H9 (cell line): ENCODE measurements around the gene CLIP1. TPM values are rescaled to one million over a fixed set of nuclear protein-coding genes. Genes with fewer than 3 reads are reported as not detected.

Experiments
- DNase-seq: peaks from one replicate; pipeline ENCODE4 v3.0.0-alpha.2; 2017
- H2AFZ ChIP-seq: one replicate; pipeline ENCODE4 v1.6.1; 2013; ENCODE audit warnings: mild to moderate bottlenecking, low read length, control low read depth, moderate library complexity
- H2AK5ac ChIP-seq: 2 replicates; pipeline ENCODE4 v1.6.1; 2013; ENCODE audit warnings: low read length, control low read depth, mixed read lengths; ENCODE audit not compliant: insufficient read length
- H2BK120ac ChIP-seq: one replicate; pipeline ENCODE4 v1.6.1; 2013; ENCODE audit warnings: low read depth, mild to moderate bottlenecking, low read length, control low read depth, inconsistent platforms; ENCODE audit not compliant: poor library complexity, severe bottlenecking
- H2BK12ac ChIP-seq: 2 replicates; pipeline ENCODE4 v1.6.1; 2013; ENCODE audit warnings: low read length, control low read depth, mixed read lengths, low read depth; ENCODE audit not compliant: insufficient read length
- H2BK15ac ChIP-seq: 2 replicates; pipeline ENCODE4 v1.6.1; 2013; ENCODE audit warnings: low read depth, low read length, control low read depth
- H2BK20ac ChIP-seq: one replicate; pipeline ENCODE4 v1.6.1; 2013; ENCODE audit warnings: low read depth, mild to moderate bottlenecking, low read length, control low read depth, inconsistent platforms; ENCODE audit not compliant: poor library complexity, severe bottlenecking
- H2BK5ac ChIP-seq: 2 replicates; pipeline ENCODE4 v1.6.1; 2013; ENCODE audit warnings: low read length, control low read depth, mixed read lengths; ENCODE audit not compliant: insufficient read length
- H3K14ac ChIP-seq: 2 replicates; pipeline ENCODE4 v1.6.1; 2013; ENCODE audit warnings: low read length, control low read depth; ENCODE audit not compliant: insufficient read depth
- H3K18ac ChIP-seq: 2 replicates; pipeline ENCODE4 v1.6.1; 2013; ENCODE audit warnings: low read depth, mild to moderate bottlenecking, mixed read lengths, low read length, control low read depth; ENCODE audit not compliant: insufficient read length
- H3K23ac ChIP-seq: 2 replicates; pipeline ENCODE4 v1.6.1; 2013; ENCODE audit warnings: low read length, control low read depth, mixed read lengths, low read depth; ENCODE audit not compliant: insufficient read length
- H3K23me2 ChIP-seq: 2 replicates; pipeline ENCODE4 v1.6.1; 2013; ENCODE audit warnings: low read depth, mild to moderate bottlenecking, mixed read lengths, low read length, control low read depth; ENCODE audit not compliant: insufficient read length, poor library complexity, severe bottlenecking
- H3K27ac ChIP-seq: 2 replicates; pipeline ENCODE4 v1.5.1; 2013; ENCODE audit warnings: low read length, control low read depth, mixed read lengths, low read depth; ENCODE audit not compliant: insufficient read length
- H3K27me3 ChIP-seq: 2 replicates; pipeline ENCODE4 v1.6.1; 2013; ENCODE audit warnings: low read length, control low read depth, inconsistent platforms; ENCODE audit not compliant: insufficient read depth
- H3K4ac ChIP-seq: 2 replicates; pipeline ENCODE4 v1.6.1; 2013; ENCODE audit warnings: low read depth, mild to moderate bottlenecking, control low read depth, inconsistent platforms, low read length, moderate library complexity
- H3K4me1 ChIP-seq: 2 replicates; pipeline ENCODE4 v1.6.1; 2013; ENCODE audit warnings: low read length, control low read depth, inconsistent platforms; ENCODE audit not compliant: insufficient read depth
- H3K4me2 ChIP-seq: 2 replicates; pipeline ENCODE4 v1.6.1; 2013; ENCODE audit warnings: low read length, control low read depth, mixed read lengths; ENCODE audit not compliant: insufficient read length, insufficient read depth
- H3K56ac ChIP-seq: 2 replicates; pipeline ENCODE4 v1.6.1; 2013; ENCODE audit warnings: low read depth, mild to moderate bottlenecking, mixed read lengths, low read length, control low read depth; ENCODE audit not compliant: insufficient read length
- H3K79me1 ChIP-seq: 2 replicates; pipeline ENCODE4 v1.6.1; 2013; ENCODE audit warnings: low read depth, mild to moderate bottlenecking, moderate library complexity, low read length, control low read depth, inconsistent platforms; ENCODE audit not compliant: insufficient read depth, poor library complexity, severe bottlenecking
- H3K79me2 ChIP-seq: 2 replicates; pipeline ENCODE4 v1.6.1; 2013; ENCODE audit warnings: low read length, control low read depth, inconsistent platforms; ENCODE audit not compliant: insufficient read depth
- H3K9ac ChIP-seq: 2 replicates; pipeline ENCODE4 v1.6.1; 2013; ENCODE audit warnings: low read length, control low read depth, mixed read lengths; ENCODE audit not compliant: insufficient read length; ENCODE audit errors: extremely low read depth
- H3K9me3 ChIP-seq: one replicate; pipeline ENCODE4 v1.6.1; 2013; ENCODE audit warnings: low read depth, low read length, inconsistent platforms; ENCODE audit not compliant: control insufficient read depth
- H3T11ph ChIP-seq: one replicate; pipeline ENCODE4 v1.6.1; 2013; ENCODE audit warnings: mild to moderate bottlenecking, low read length, control low read depth, inconsistent platforms
- H4K20me1 ChIP-seq: one replicate; pipeline ENCODE4 v1.6.1; 2013; ENCODE audit not compliant: control insufficient read depth, insufficient read length, insufficient read depth
- H4K5ac ChIP-seq: 2 replicates; pipeline ENCODE4 v1.6.1; 2013; ENCODE audit warnings: low read depth, mild to moderate bottlenecking, mixed read lengths, low read length, control low read depth; ENCODE audit not compliant: insufficient read length
- H4K8ac ChIP-seq: replicated peaks from 2 replicates; pipeline ENCODE4 v1.6.1; 2013; ENCODE audit warnings: low read length, control low read depth, mixed read lengths, low read depth; ENCODE audit not compliant: insufficient read length
- H4K91ac ChIP-seq: 2 replicates; pipeline ENCODE4 v1.6.1; 2013; ENCODE audit warnings: low read depth, mild to moderate bottlenecking, moderate library complexity, mixed read lengths, low read length, control low read depth; ENCODE audit not compliant: insufficient read length
- H3K27ac Mint-ChIP-seq, 3 experiments: 2 replicates in 2 of 3; 3 replicates in 1 of 3; pipeline ENCODE4 v1.8.0; 2020 to 2021; ENCODE audit warnings: mixed read lengths in 3 of 3, mild to moderate bottlenecking in 1 of 3, moderate library complexity in 1 of 3
- H3K27me3 Mint-ChIP-seq: 2 replicates; pipeline ENCODE4 v1.8.0; 2021; ENCODE audit warnings: low read depth, mild to moderate bottlenecking, moderate library complexity, mixed read lengths
- H3K36me3 Mint-ChIP-seq, 3 experiments: 2 replicates in 2 of 3; 3 replicates in 1 of 3; pipeline ENCODE4 v1.8.0; 2020 to 2021; ENCODE audit warnings: low read depth in 3 of 3, mixed read lengths in 3 of 3; ENCODE audit not compliant: insufficient read depth in 1 of 3
- H3K4me1 Mint-ChIP-seq, 2 experiments: 2 replicates each; pipeline ENCODE4 v1.8.0; 2020; ENCODE audit warnings: mixed read lengths in 2 of 2
- H3K4me3 Mint-ChIP-seq, 2 experiments: 2 replicates in 1 of 2; 3 replicates in 1 of 2; pipeline ENCODE4 v1.8.0; 2020 to 2021; ENCODE audit warnings: mild to moderate bottlenecking in 2 of 2, mixed read lengths in 2 of 2, moderate library complexity in 1 of 2
- H3K9me3 Mint-ChIP-seq, 2 experiments: 2 replicates in 1 of 2; 3 replicates in 1 of 2; pipeline ENCODE4 v1.8.0; 2020; ENCODE audit warnings: mild to moderate bottlenecking in 2 of 2, mixed read lengths in 2 of 2, moderate library complexity in 1 of 2
- CTCF ChIP-seq: fragments of 200-600 bp; sonication (generic); conservative IDR thresholded peaks from 3 replicates; pipeline ENCODE4 v1.8.0; 2021; ENCODE audit warnings: antibody characterized with exemption, mild to moderate bottlenecking
- WGBS: extraction: QIAGEN DNeasy Blood & Tissue Kit; methylation state at CpG from one replicate; pipeline ENCODE4 v1.1.7; 2013; ENCODE audit warnings: missing lambda C conversion rate, low lambda C conversion rate, mixed read lengths; ENCODE audit not compliant: insufficient read length; ENCODE audit errors: extremely low coverage; 5-methylcytosine and 5-hydroxymethylcytosine counted together
- total RNA-seq: library from RNA; stranded (reverse); gene quantifications from 2 replicates; pipeline ENCODE4 v1.2.1, GENCODE V29; 2021

CLIP1 gene
- total RNA-seq, 1 experiment from 2014 or later = 23.6 TPM

GRCh38 chr12:122422730-122423257, 325 bp upstream of the CLIP1 start:
- no peak overlapping the region for H3K56ac ChIP-seq
- no CpG with 5 or more reads among the region's 39 CpGs for WGBS

More at GRCh38 chr12:122422730-122423257, 325 bp upstream of the CLIP1 start:
- Histone ChIP-seq H4K5ac (no peak overlapping the region), H3K14ac (peak overlapping the region; percentile 85), H3K9ac (peak overlapping the region; percentile 55), H3T11ph (no peak overlapping the region), H3K9me3 (no peaks in the 10 kb centered on the region), H2BK5ac (no peak overlapping the region), H4K8ac (no peak overlapping the region), H3K4me2 (peak overlapping the region; percentile 88), H2BK120ac (no peak overlapping the region), H2BK15ac (no peak overlapping the region), H3K23ac (no peak overlapping the region), H2BK20ac (no peak overlapping the region), H3K4me1 (no peaks in the 10 kb centered on the region), H4K91ac (no peak overlapping the region), H3K27me3 (no peaks in the 10 kb centered on the region), H3K79me1 (peaks cover 3% of the 10 kb centered on the region), H2AFZ (no peak overlapping the region), H3K79me2 (no peaks in the 10 kb centered on the region), H2BK12ac (peak overlapping the region; percentile 19), H3K23me2 (peaks cover 10% of the 10 kb centered on the region), H3K4ac (no peak overlapping the region), H3K18ac (peak overlapping the region; percentile 56), H2AK5ac (no peak overlapping the region), H4K20me1 (no peaks in the 10 kb centered on the region), H3K27ac (no peak overlapping the region)
- peak; percentile 57 for DNase-seq
- H3K4me1 Mint-ChIP-seq = peaks cover 15 to 16% of the 10 kb centered on the region in 2 experiments
- peak overlapping the region; percentile 65 to 95 (median 91); a peak in 5 of 7 replicates for H3K27ac Mint-ChIP-seq
- no peak for TF ChIP-seq CTCF
- no peaks in the 10 kb centered on the region; a peak in 1 of 7 replicates for H3K36me3 Mint-ChIP-seq
- H3K4me3 Mint-ChIP-seq = peak overlapping the region; percentile 79 to 93
- peaks cover 4% of the 10 kb centered on the region; the same call in 1 of the 2 replicates for H3K27me3 Mint-ChIP-seq
- no peaks in the 10 kb centered on the region for H3K9me3 Mint-ChIP-seq
